ENCODE results near the gene RAB3GAP2.
"Not testable (repeated sequence)": the region's sequence is repeated elsewhere in the genome, so short reads cannot be mapped to it uniquely, and the experiment has no call there.

The RAB3GAP2 gene

DNA sequence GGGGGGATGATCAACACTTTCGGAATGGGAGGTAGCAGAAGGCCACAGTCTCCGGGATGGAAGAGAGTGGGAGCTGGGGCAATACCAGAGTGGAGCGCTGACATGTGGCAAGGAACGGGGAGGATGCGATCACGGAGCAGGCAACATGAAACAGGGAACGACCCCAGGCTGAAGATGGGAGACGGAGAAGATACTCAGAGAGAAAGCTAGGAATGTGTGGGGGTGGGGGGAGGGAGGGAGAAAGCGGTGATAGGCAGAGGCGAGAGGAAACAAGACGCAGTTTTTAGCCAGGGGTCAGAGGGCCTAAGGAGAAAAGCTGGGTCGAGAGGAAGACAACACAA is 577 bp downstream of the RAB3GAP2 start:
- H3K4me1 Mint-ChIP-seq (ENCODE audit: low read depth) = peaks cover 7% of the 10 kb centered on the region
- H3K9me3 Mint-ChIP-seq = no peaks in the 10 kb centered on the region
- H3K4me3 Mint-ChIP-seq = no peak overlapping the region
- no peaks in the 10 kb centered on the region for H3K27me3 Mint-ChIP-seq
- intact Hi-C loops (cut with micrococcal nuclease) = loop anchor here (5.0 kb wide), 1 partner anchor 179 kb away; the partner anchor contains the start of gene IARS2
- peaks cover 12% of the 10 kb centered on the region for H3K36me3 Mint-ChIP-seq (ENCODE audit: low read depth)
- H3K27ac Mint-ChIP-seq = no peak overlapping the region

GRCh38 chr1:220269036-220269435 is 3.2 kb downstream of the RAB3GAP2 start:
- H3K4me1 Mint-ChIP-seq (ENCODE audit: low read depth) = no peaks in the 10 kb centered on the region
- H3K9me3 Mint-ChIP-seq = no peaks in the 10 kb centered on the region
- H3K27me3 Mint-ChIP-seq = no peaks in the 10 kb centered on the region
- H3K36me3 Mint-ChIP-seq (ENCODE audit: low read depth) = peaks cover 17% of the 10 kb centered on the region
- intact Hi-C loops (cut with micrococcal nuclease) = no loop called here
- no peak overlapping the region for H3K4me3 Mint-ChIP-seq
- H3K27ac Mint-ChIP-seq = no peak overlapping the region

DNA sequence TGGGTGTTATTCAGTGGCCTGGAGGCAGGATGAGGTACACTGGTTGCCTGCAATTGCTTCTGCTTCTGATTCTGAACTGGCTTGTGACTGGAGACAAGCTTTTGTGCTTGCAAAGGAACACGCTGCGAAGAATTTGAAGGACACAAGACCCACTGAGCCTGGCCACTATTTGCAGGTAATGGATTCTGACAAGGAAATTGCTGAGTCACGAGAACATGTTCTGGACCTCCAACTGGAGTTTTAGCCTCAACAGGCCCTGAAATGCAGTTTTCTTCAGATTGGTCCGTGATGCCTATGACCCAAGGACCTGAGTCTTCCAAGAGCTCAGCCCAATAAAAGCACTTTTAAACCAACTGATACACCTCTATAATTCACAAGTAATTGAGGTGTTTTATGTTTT is 4.6 kb downstream of the RAB3GAP2 start:
- Mint-ChIP-seq H3K4me1 (ENCODE audit: low read depth) (no peaks in the 10 kb centered on the region), H3K4me3 (no peak overlapping the region), H3K9me3 (no peaks in the 10 kb centered on the region), H3K36me3 (ENCODE audit: low read depth) (peaks cover 23% of the 10 kb centered on the region), H3K27me3 (no peaks in the 10 kb centered on the region), H3K27ac (no peak overlapping the region)
- intact Hi-C loops (cut with micrococcal nuclease) = no loop called here

- intact Hi-C loops (cut with micrococcal nuclease); H3K27ac Mint-ChIP-seq; H3K27me3 Mint-ChIP-seq; H3K4me3 Mint-ChIP-seq: not testable (repeated sequence)
- peaks cover 24% of the 10 kb centered on the region for H3K4me1 Mint-ChIP-seq (ENCODE audit: low read depth)
- H3K36me3 Mint-ChIP-seq (ENCODE audit: low read depth) = peaks cover 10% of the 10 kb centered on the region
- H3K9me3 Mint-ChIP-seq = peaks cover 10% of the 10 kb centered on the region
These were observed 12.0 kb downstream of the RAB3GAP2 start for GRCh38 chr1:220260228-220260627.

- intact Hi-C loops (cut with micrococcal nuclease); H3K27ac Mint-ChIP-seq; H3K27me3 Mint-ChIP-seq; H3K4me3 Mint-ChIP-seq: not testable (repeated sequence)
- H3K36me3 Mint-ChIP-seq (ENCODE audit: low read depth) = peaks cover 10% of the 10 kb centered on the region
- peaks cover 10% of the 10 kb centered on the region for H3K9me3 Mint-ChIP-seq
- H3K4me1 Mint-ChIP-seq (ENCODE audit: low read depth) = peaks cover 28% of the 10 kb centered on the region
These were observed 12.5 kb downstream of the RAB3GAP2 start for GRCh38 chr1:220259756-220260155.

DNA sequence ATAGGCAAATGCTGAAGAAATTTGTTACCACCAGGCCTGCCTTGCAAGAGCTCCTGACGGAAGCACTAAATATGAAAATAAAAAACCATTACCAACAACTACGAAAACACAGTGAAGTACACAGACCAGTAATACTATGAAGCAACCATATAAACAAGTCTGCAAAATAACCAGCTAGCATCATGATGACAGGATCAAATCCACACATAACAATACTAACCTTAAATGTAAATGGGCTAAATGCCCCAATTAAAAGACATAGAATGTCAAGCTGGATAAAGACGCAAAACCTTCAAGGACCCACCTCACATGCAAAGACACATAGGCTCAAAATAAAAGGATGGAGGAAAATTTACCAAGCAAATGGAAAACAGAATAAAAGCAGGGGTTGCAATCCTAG is 16.1 kb downstream of the RAB3GAP2 start:
- intact Hi-C loops (cut with micrococcal nuclease); H3K27me3 Mint-ChIP-seq; H3K27ac Mint-ChIP-seq; H3K4me3 Mint-ChIP-seq: not testable (repeated sequence)
- peaks cover 28% of the 10 kb centered on the region for H3K9me3 Mint-ChIP-seq
- peaks cover 25% of the 10 kb centered on the region for H3K36me3 Mint-ChIP-seq (ENCODE audit: low read depth)
- peaks cover 28% of the 10 kb centered on the region for H3K4me1 Mint-ChIP-seq (ENCODE audit: low read depth)

- peaks cover 28% of the 10 kb centered on the region for H3K4me1 Mint-ChIP-seq (ENCODE audit: low read depth)
- peaks cover 30% of the 10 kb centered on the region for H3K9me3 Mint-ChIP-seq
- intact Hi-C loops (cut with micrococcal nuclease) = no loop called here
- no peaks in the 10 kb centered on the region for H3K27me3 Mint-ChIP-seq
- H3K36me3 Mint-ChIP-seq (ENCODE audit: low read depth) = peaks cover 33% of the 10 kb centered on the region
- peak overlapping the region; percentile 2 for H3K27ac Mint-ChIP-seq
- no peak overlapping the region for H3K4me3 Mint-ChIP-seq
These were observed 17.0 kb downstream of the RAB3GAP2 start for GRCh38 chr1:220255204-220255603.

- H3K4me1 Mint-ChIP-seq (ENCODE audit: low read depth) = peaks cover 22% of the 10 kb centered on the region
- H3K27ac Mint-ChIP-seq; intact Hi-C loops (cut with micrococcal nuclease); H3K4me3 Mint-ChIP-seq; H3K27me3 Mint-ChIP-seq: not testable (repeated sequence)
- peaks cover 44% of the 10 kb centered on the region for H3K9me3 Mint-ChIP-seq
- peaks cover 51% of the 10 kb centered on the region for H3K36me3 Mint-ChIP-seq (ENCODE audit: low read depth)
These were observed 19.0 kb downstream of the RAB3GAP2 start for GRCh38 chr1:220253290-220253689.

DNA sequence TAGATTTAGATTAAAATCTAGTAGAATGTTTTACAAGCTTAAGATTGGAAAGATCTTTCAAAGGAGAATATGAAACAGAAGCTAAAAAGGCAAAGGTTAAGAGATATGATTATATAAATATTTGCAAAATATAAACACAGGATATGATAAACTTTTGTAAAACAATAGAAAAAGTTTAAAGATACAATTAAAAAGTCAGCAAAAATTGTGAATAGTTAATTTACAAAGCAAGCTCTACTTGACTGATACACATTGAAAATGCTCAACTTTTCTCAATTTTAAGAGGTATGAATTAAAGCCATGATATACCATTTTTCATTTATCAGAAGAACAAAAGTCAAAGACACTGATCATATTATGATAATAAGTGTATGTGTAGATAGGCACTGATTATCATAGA is 21.0 kb downstream of the RAB3GAP2 start:
- Mint-ChIP-seq H3K27me3 (no peaks in the 10 kb centered on the region), H3K27ac (no peak overlapping the region), H3K4me3 (no peak overlapping the region), H3K4me1 (ENCODE audit: low read depth) (peaks cover 14% of the 10 kb centered on the region), H3K9me3 (peaks cover 57% of the 10 kb centered on the region), H3K36me3 (ENCODE audit: low read depth) (peaks cover 63% of the 10 kb centered on the region)
- intact Hi-C loops (cut with micrococcal nuclease) = no loop called here

DNA sequence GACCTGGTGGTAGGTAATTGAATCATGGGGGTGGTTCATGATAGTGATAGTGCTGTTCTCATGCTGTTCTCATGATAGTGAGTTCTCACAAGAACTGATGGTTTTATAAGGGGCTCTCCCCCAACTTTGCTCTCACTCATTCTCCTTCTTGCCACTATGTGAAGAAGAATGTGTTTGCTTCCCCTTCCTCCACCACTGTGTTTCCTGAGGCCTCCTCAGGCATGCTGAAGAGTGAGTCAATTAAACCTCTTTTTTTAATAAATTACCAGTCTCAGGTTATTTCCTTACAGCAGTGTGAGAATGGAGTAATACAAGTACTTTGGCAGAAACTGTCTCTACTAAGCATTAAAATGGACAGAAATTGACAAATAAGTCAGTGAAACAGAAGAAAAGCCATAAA is 21.6 kb downstream of the RAB3GAP2 start:
- no peak overlapping the region for H3K4me3 Mint-ChIP-seq
- intact Hi-C loops (cut with micrococcal nuclease) = no loop called here
- no peak overlapping the region for H3K27ac Mint-ChIP-seq
- no peaks in the 10 kb centered on the region for H3K27me3 Mint-ChIP-seq
- peaks cover 68% of the 10 kb centered on the region for H3K36me3 Mint-ChIP-seq (ENCODE audit: low read depth)
- peaks cover 57% of the 10 kb centered on the region for H3K9me3 Mint-ChIP-seq
- H3K4me1 Mint-ChIP-seq (ENCODE audit: low read depth) = peaks cover 8% of the 10 kb centered on the region

DNA sequence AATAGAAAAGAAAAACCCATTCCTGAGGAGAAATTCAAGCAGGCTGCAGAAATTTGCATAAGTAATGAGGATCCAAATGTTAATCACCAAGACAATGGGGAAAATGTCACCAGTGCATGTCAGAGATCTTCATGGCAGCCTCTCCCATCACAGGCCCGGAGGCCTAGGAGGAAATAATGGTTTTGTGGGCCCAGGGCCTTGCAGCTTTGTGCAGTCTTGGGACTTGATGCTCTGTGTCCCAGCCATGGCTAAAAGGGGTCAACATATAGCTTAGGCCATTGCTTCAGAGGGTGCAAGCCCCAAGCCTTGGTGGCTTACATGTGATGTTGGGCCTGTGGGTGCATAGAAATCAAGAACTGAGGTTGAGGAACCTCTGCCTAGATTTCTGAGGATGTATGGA is 22.7 kb downstream of the RAB3GAP2 start:
- peaks cover 6% of the 10 kb centered on the region for H3K4me1 Mint-ChIP-seq (ENCODE audit: low read depth)
- H3K36me3 Mint-ChIP-seq (ENCODE audit: low read depth) = peaks cover 77% of the 10 kb centered on the region
- no peak overlapping the region for H3K4me3 Mint-ChIP-seq
- no peaks in the 10 kb centered on the region for H3K27me3 Mint-ChIP-seq
- intact Hi-C loops (cut with micrococcal nuclease) = no loop called here
- H3K27ac Mint-ChIP-seq = no peak overlapping the region
- H3K9me3 Mint-ChIP-seq = peaks cover 65% of the 10 kb centered on the region

DNA sequence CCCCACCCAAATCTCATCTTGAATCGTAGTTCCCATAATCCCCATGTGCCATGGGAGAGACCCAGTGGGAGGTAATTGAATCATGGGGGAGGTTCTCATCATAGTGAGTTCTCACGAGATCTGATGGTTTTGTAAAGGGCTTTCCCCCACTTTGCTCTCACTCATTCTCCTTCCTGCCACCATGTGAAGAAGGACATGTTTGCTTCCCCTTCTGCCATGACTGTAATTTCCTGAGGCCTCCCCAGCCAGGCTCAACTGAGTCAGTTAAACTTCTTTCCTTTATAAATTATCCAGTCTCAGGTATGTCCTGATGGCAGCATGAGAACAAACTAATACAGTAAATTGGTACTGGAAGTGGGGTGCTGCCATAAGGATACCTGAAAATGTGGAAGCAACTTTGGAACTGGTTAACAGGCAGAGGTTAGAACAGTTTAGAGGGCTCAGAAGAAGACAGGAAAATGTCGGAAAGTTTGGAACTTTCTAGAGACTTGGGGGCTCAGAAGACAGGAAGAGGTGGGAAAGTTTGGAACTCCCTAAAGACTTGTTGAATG is 23.5 kb downstream of the RAB3GAP2 start:
- Mint-ChIP-seq H3K9me3 (peaks cover 66% of the 10 kb centered on the region), H3K36me3 (ENCODE audit: low read depth) (peaks cover 74% of the 10 kb centered on the region), H3K4me1 (ENCODE audit: low read depth) (peaks cover 13% of the 10 kb centered on the region)
- intact Hi-C loops (cut with micrococcal nuclease); H3K27me3 Mint-ChIP-seq; H3K4me3 Mint-ChIP-seq; H3K27ac Mint-ChIP-seq: not testable (repeated sequence)

DNA sequence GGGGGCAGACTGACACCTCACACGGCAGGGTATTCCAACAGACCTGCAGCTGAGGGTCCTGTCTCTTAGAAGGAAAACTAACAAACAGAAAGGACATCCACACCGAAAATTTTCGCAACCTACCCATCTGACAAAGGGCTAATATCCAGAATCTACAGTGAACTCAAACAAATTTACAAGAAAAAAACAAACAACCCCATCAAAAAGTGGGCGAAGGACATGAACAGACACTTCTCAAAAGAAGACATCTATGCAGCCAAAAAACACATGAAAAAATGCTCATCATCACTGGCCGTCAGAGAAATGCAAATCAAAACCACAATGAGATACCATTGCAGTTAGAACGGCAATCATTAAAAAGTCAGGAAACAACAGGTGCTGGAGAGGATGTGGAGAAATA is 26.4 kb downstream of the RAB3GAP2 start:
- Mint-ChIP-seq H3K4me1 (ENCODE audit: low read depth) (peaks cover 13% of the 10 kb centered on the region), H3K9me3 (peaks cover 48% of the 10 kb centered on the region), H3K36me3 (ENCODE audit: low read depth) (peaks cover 51% of the 10 kb centered on the region)
- intact Hi-C loops (cut with micrococcal nuclease); H3K27me3 Mint-ChIP-seq; H3K27ac Mint-ChIP-seq; H3K4me3 Mint-ChIP-seq: not testable (repeated sequence)

DNA sequence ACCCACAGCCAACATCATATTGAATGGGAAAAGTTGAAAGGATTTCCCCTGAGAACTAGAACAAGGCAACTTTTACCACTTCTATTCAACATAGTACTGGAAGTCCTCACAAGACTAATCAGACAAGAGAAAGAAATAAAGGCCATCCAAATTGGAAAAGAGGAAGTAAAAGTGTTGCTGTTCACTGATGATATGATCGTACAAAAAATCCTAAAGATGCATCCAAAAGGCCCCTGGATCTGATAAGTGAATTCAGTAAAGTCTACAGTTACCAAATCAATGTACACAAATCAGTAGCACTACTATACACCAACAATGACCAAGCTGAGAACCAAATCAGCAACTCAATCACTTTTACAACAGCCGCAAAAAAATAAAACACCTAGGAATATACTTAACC is 28.3 kb downstream of the RAB3GAP2 start:
- Mint-ChIP-seq H3K36me3 (ENCODE audit: low read depth) (peaks cover 31% of the 10 kb centered on the region), H3K4me1 (ENCODE audit: low read depth) (peaks cover 13% of the 10 kb centered on the region), H3K4me3 (no peak overlapping the region), H3K27ac (no peak overlapping the region), H3K9me3 (peaks cover 29% of the 10 kb centered on the region), H3K27me3 (no peaks in the 10 kb centered on the region)
- intact Hi-C loops (cut with micrococcal nuclease) = no loop called here

DNA sequence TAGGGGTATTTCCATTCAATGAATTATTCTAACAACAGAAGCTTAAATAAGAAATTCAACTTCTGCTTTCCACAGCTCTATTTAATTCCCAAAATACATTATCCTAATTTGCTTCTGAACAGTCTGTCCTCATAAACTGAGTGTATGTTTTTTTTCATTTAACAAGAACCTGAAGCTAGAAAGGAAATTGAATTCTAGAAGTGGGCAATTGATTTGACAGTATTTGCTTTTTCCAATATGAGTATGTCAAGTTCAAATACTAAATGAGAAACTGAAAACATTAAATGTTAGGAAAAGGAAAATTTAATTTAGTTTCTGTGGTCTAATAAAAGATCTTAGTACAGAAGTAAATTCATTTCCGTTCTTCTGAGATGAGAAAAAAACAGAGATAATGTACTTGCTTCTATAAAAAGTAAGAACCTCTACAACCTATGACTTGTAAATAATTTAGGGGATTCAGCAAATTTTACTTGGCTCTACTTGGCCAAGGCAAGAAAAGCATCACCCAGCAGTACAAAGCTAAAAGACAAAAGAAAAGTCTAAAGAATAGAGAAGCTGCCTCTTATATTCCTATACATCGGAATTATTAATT is 31.1 kb downstream of the RAB3GAP2 start:
- Mint-ChIP-seq H3K4me3 (no peak overlapping the region), H3K27me3 (no peaks in the 10 kb centered on the region), H3K4me1 (ENCODE audit: low read depth) (peaks cover 13% of the 10 kb centered on the region), H3K36me3 (ENCODE audit: low read depth) (peaks cover 14% of the 10 kb centered on the region), H3K27ac (no peak overlapping the region), H3K9me3 (peaks cover 9% of the 10 kb centered on the region)
- intact Hi-C loops (cut with micrococcal nuclease) = no loop called here
